A549 (cell line): ENCODE data around the gene C19orf25.

Source experiments
- TF ChIP-seq, protein P1 (sequence below): fragments of >200 bp; sonication (Bioruptor Twin); formaldehyde crosslinking; IDR thresholded peaks from 3 replicates; pipeline ENCODE4 v1.5.1; 2016
- TF ChIP-seq, protein P2 (sequence below): fragments of 450-650 bp; IDR thresholded peaks from 2 replicates; pipeline ENCODE4 v1.6.1; 2014; ENCODE audit warnings: antibody characterized with exemption

DNA sequence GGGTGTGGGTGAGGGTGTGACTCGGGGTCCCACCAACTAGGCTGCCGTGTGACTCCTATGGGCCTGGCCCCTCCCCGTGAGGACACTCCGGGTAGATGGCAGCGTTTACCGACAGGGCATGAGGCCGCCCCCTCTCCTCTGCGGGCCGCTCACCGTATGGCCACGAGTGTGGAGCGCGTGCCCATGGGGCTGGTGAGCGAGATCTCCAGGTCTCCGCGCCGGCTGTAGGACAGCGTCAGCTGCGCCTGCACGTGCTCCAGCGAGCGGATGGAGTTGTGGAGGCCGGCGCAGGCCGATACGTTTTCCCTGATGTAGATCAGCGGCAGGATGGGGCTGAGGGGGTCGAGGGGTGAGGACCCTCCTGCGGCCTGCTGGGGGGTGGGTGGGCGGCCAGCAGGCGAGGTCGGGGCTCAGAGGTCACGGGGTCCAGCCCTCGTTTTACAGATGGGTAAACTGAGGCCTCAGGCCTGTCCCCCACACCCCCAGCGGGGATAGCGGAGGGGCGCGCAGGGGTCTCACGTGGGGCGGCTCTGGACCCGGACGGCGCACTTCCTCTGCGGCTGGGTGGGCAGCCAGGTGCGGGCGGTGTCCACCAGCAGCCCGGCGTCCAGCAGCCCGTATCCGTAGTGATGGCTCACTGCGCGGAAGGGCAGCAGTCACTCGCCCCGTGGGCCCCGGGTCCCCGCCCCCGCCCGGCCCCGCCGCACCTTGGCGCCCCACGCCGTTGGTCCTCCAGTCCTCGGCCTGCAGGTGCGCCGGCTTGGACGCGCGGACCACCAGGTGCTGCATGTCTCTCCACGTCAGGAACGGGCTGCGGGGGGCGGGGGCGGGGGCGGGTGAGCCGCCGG is 4.3 kb upstream of the C19orf25 start:
- TF ChIP-seq, protein P1, sequence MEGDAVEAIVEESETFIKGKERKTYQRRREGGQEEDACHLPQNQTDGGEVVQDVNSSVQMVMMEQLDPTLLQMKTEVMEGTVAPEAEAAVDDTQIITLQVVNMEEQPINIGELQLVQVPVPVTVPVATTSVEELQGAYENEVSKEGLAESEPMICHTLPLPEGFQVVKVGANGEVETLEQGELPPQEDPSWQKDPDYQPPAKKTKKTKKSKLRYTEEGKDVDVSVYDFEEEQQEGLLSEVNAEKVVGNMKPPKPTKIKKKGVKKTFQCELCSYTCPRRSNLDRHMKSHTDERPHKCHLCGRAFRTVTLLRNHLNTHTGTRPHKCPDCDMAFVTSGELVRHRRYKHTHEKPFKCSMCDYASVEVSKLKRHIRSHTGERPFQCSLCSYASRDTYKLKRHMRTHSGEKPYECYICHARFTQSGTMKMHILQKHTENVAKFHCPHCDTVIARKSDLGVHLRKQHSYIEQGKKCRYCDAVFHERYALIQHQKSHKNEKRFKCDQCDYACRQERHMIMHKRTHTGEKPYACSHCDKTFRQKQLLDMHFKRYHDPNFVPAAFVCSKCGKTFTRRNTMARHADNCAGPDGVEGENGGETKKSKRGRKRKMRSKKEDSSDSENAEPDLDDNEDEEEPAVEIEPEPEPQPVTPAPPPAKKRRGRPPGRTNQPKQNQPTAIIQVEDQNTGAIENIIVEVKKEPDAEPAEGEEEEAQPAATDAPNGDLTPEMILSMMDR = no peak
- TF ChIP-seq, protein P2, sequence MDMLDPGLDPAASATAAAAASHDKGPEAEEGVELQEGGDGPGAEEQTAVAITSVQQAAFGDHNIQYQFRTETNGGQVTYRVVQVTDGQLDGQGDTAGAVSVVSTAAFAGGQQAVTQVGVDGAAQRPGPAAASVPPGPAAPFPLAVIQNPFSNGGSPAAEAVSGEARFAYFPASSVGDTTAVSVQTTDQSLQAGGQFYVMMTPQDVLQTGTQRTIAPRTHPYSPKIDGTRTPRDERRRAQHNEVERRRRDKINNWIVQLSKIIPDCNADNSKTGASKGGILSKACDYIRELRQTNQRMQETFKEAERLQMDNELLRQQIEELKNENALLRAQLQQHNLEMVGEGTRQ = no peak
